PC-9 (cell line): ENCODE measurements around the gene RTN4RL1. TPM values are rescaled to one million over a fixed set of nuclear protein-coding genes. Genes with fewer than 3 reads are reported as not detected.

Experiments used
- BruUV-seq: library from RNA; stranded (reverse); fragments of 400-500 nt; replicated peaks from 2 replicates; lab custom pipeline; 2021; lab: Mats Ljungman, UMichigan
- CTCF ChIA-PET: fragments of 300-600 bp; sonication (Branson Sonifier 250); formaldehyde crosslinking; loops from one replicate; lab custom pipeline; 2022; ENCODE audit warnings: antibody characterized with exemption; lab: Charles Lee
- POLR2A ChIA-PET: fragments of 300-600 bp; sonication (Branson Sonifier 250); formaldehyde crosslinking; loops from one replicate; lab custom pipeline; 2022; ENCODE audit warnings: antibody characterized with exemption; ENCODE audit not compliant: unreplicated experiment; lab: Charles Lee
- DNase-seq, 2 experiments: peaks; one replicate each; pipeline versions ENCODE4 v3.0.0 to v3.0.0-alpha.2; 2015 to 2022; ENCODE audit warnings: mixed read lengths in 1 of 2
- H2AFZ ChIP-seq: fragments of 200-600 bp; sonication (generic); 2 replicates; pipeline ENCODE4 v1.8.1; 2017; ENCODE audit warnings: antibody characterized with exemption
- H3F3A ChIP-seq: fragments of 200-600 bp; sonication (generic); 2 replicates; pipeline ENCODE4 v1.8.1; 2017; ENCODE audit warnings: antibody characterized with exemption, mild to moderate bottlenecking, low read depth; ENCODE audit not compliant: insufficient read depth
- H3K27ac ChIP-seq: fragments of 200-600 bp; sonication (generic); 2 replicates; pipeline ENCODE4 v1.6.1; 2016; ENCODE audit warnings: mixed run types
- H3K27me3 ChIP-seq: fragments of 200-600 bp; sonication (generic); 2 replicates; pipeline ENCODE4 v1.6.1; 2016; ENCODE audit warnings: low read depth, mixed run types; ENCODE audit not compliant: insufficient read depth
- H3K36me3 ChIP-seq: fragments of 200-600 bp; sonication (generic); 2 replicates; pipeline ENCODE4 v1.6.1; 2016; ENCODE audit warnings: low read depth, mixed run types
- H3K4me1 ChIP-seq: fragments of 200-600 bp; sonication (generic); replicated peaks from 2 replicates; pipeline ENCODE4 v1.6.1; 2016; ENCODE audit warnings: mixed run types; ENCODE audit not compliant: insufficient read depth
- H3K4me2 ChIP-seq: fragments of 200-600 bp; sonication (generic); 2 replicates; pipeline ENCODE4 v1.6.1; 2017; ENCODE audit warnings: mixed run types
- H3K4me3 ChIP-seq: fragments of 200-600 bp; sonication (generic); 2 replicates; pipeline ENCODE4 v1.6.1; 2016; ENCODE audit warnings: mixed run types
- H3K79me2 ChIP-seq: fragments of 200-600 bp; sonication (generic); 2 replicates; pipeline ENCODE4 v1.6.1; 2017; ENCODE audit warnings: low read depth, mixed run types
- H3K9me2 ChIP-seq: fragments of 200-600 bp; sonication (generic); 2 replicates; pipeline ENCODE4 v1.8.1; 2017; ENCODE audit warnings: mild to moderate bottlenecking; ENCODE audit not compliant: insufficient read depth
- H3K9me3 ChIP-seq: fragments of 200-600 bp; sonication (generic); 2 replicates; pipeline ENCODE4 v1.8.1; 2016; ENCODE audit warnings: low read depth; ENCODE audit not compliant: insufficient read depth
- H4K20me1 ChIP-seq: fragments of 200-600 bp; sonication (generic); 2 replicates; pipeline ENCODE4 v1.8.1; 2017; ENCODE audit not compliant: insufficient read depth
- CTCF ChIP-seq: fragments of 200-600 bp; sonication (generic); conservative IDR thresholded peaks from 2 replicates; pipeline ENCODE4 v1.6.1; 2017; ENCODE audit warnings: mixed run types, antibody characterized with exemption, mild to moderate bottlenecking, moderate library complexity
- EZH2 ChIP-seq: fragments of 200-600 bp; sonication (generic); IDR thresholded peaks from 2 replicates; pipeline ENCODE4 v1.8.0; 2017; ENCODE audit warnings: antibody characterized with exemption, low read depth
- intact Hi-C: fragments of 100-400 bp; cut with micrococcal nuclease; formaldehyde crosslinking; loops from one replicate; pipeline ENCODE4 v1.10.0; 2022; ENCODE audit not compliant: unreplicated experiment
- total RNA-seq: library from RNA; stranded (reverse); gene quantifications from 2 replicates; pipeline ENCODE4 v1.2.3, GENCODE V29; 2021

Gene RTN4RL1
- total RNA-seq, 1 experiment from 2014 or later: 0.13 TPM

GRCh38 chr17:1989135-1989534 lies 36.0 kb downstream of the RTN4RL1 start:
- POLR2A ChIA-PET: no interaction called here
- H3K4me2 ChIP-seq: peak overlapping the region; percentile 38
- H3K4me3 ChIP-seq: no peak overlapping the region
- H4K20me1 ChIP-seq: no peaks in the 10 kb centered on the region
- peak overlapping the region; percentile 20; the same call in 1 of the 2 replicates for H3K27ac ChIP-seq
- H3K27me3 ChIP-seq: no peaks in the 10 kb centered on the region
- peaks cover 20% of the 10 kb centered on the region for H3K4me1 ChIP-seq
- intact Hi-C loops: no loop called here
- CTCF ChIA-PET: no interaction called here
- no peak for TF ChIP-seq EZH2
- no TSS peak for BruUV-seq
- H3K79me2 ChIP-seq: no peaks in the 10 kb centered on the region
- no peaks in the 10 kb centered on the region for H3K9me2 ChIP-seq
- peaks cover 13% of the 10 kb centered on the region for H3F3A ChIP-seq
- H2AFZ ChIP-seq: no peak overlapping the region
- no peaks in the 10 kb centered on the region for H3K36me3 ChIP-seq
- peak; percentile 41 to 87 for DNase-seq
- no peaks in the 10 kb centered on the region for H3K9me3 ChIP-seq

GRCh38 chr17:1986783-1987451 lies 38.2 kb downstream of the RTN4RL1 start:
- CTCF ChIA-PET: interaction anchor here (0.7 kb wide), 1 partner anchor 30 kb away, joined by 3 read pairs; no protein-coding TSS in a partner anchor
- TF ChIP-seq CTCF: no peak
- TF ChIP-seq EZH2: no peak
- Histone ChIP-seq H3K4me2 (no peak overlapping the region), H4K20me1 (no peaks in the 10 kb centered on the region), H3K36me3 (no peaks in the 10 kb centered on the region), H3F3A (peaks cover 13% of the 10 kb centered on the region), H3K4me1 (peaks cover 20% of the 10 kb centered on the region), H3K9me3 (no peaks in the 10 kb centered on the region), H2AFZ (no peak overlapping the region), H3K9me2 (no peaks in the 10 kb centered on the region), H3K79me2 (no peaks in the 10 kb centered on the region), H3K4me3 (no peak overlapping the region), H3K27ac (no peak overlapping the region), H3K27me3 (no peaks in the 10 kb centered on the region)
- intact Hi-C loops: no loop called here
- BruUV-seq: no TSS peak
- no peak for DNase-seq
- POLR2A ChIA-PET: no interaction called here

- Histone ChIP-seq H4K20me1 (no peaks in the 10 kb centered on the region), H3K9me2 (no peaks in the 10 kb centered on the region), H3K27me3 (no peaks in the 10 kb centered on the region), H3K4me2 (no peak overlapping the region), H3K27ac (no peak overlapping the region), H2AFZ (no peak overlapping the region), H3K79me2 (no peaks in the 10 kb centered on the region), H3K36me3 (no peaks in the 10 kb centered on the region), H3F3A (peaks cover 13% of the 10 kb centered on the region), H3K9me3 (no peaks in the 10 kb centered on the region), H3K4me1 (peaks cover 27% of the 10 kb centered on the region), H3K4me3 (no peak overlapping the region)
- intact Hi-C loops: no loop called here
- ChIA-PET POLR2A (no interaction called here), CTCF (no interaction called here)
- no peak for DNase-seq
- BruUV-seq: no TSS peak
- TF ChIP-seq EZH2: no peak
- TF ChIP-seq CTCF: no peak
Measured at GRCh38 chr17:1985686-1986085, 39.4 kb downstream of the RTN4RL1 start.
